CD4-positive, alpha-beta T cell treated with Interleukin-4 for 4 hours (primary cell): ENCODE measurements around the gene ATG9B.
"Not testable (repeated sequence)": the region's sequence is repeated elsewhere in the genome, so short reads cannot be mapped to it uniquely, and the experiment has no call there.

ENCODE experiments used
- DNase-seq: peaks from one replicate; pipeline ENCODE4 v3.0.0-alpha.2; 2020

ATG9B gene

GRCh38 chr7:151014950-151015349 is 9.3 kb downstream of the ATG9B start:
- peak; percentile 65 for DNase-seq

DNA sequence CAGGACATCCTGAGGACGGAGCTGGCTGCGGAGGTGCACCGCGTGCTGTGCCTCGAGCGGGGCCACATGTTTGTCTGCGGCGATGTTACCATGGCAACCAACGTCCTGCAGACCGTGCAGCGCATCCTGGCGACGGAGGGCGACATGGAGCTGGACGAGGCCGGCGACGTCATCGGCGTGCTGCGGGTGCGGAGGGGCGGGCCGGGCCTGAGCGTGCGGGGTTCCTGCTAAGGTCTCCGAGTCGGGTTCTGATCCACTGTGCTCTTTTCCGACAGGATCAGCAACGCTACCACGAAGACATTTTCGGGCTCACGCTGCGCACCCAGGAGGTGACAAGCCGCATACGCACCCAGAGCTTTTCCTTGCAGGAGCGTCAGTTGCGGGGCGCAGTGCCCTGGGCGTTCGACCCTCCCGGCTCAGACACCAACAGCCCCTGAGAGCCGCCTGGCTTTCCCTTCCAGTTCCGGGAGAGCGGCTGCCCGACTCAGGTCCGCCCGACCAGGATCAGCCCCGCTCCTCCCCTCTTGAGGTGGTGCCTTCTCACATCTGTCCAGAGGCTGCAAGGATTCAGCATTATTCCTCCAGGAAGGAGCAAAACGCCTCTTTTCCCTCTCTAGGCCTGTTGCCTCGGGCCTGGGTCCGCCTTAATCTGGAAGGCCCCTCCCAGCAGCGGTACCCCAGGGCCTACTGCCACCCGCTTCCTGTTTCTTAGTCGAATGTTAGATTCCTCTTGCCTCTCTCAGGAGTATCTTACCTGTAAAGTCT is 10.4 kb downstream of the ATG9B start:
- DNase-seq = peak; percentile 95

- DNase-seq = no peak
Observed at GRCh38 chr7:151013356-151013732, 10.9 kb downstream of the ATG9B start.

DNA sequence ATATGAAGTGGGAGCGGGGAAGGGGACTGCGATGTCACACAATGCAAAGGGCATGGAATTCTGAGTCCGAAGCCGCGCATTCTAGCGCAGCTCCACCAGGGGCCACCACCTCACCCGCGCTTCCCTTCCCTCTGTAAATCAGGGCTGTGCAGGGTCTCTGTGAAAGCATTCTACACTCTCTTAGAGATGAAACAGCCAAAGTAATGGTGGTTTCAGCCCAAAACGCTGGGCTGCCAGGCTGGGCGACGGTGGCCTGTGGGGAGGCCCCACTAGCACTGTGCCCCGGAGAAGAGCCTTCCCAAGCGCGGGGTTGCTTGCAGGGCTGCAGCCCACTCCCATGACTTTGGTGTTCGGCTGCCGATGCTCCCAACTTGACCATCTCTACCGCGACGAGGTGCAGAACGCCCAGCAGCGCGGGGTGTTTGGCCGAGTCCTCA is 11.4 kb downstream of the ATG9B start:
- DNase-seq = no peak

DNA sequence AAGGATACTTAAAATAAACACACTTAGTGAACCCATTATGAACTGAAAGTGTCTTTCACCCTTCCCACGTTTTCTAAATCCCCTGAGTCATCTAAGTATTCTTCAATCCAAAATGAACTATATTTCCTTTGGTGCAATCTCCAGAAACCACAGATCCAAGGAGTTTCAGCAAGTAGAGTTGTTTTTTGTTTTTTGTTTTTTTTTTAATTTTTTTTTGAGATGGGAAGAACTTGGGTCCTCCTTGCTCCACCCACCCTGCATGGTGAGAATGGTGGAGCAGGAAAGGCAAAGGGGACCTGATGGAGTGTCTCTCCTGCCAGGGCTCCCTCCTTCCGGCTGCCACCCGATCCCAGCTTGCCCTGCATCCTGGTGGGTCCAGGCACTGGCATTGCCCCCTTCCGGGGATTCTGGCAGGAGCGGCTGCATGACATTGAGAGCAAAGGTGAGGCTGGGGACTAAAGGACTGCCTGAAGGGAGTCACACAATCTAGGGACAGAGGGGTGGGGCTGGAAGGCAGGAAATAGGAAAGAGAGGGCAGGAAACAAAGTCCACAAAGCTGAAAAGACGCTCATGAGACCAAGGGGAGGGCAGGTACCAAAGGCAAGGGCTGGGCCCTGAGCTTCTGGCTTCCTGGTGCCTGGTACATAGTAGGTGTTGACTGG is 12.1 kb downstream of the ATG9B start:
- DNase-seq = no peak

GRCh38 chr7:151011616-151012015 is 12.7 kb downstream of the ATG9B start:
- DNase-seq = not testable (repeated sequence)

DNA sequence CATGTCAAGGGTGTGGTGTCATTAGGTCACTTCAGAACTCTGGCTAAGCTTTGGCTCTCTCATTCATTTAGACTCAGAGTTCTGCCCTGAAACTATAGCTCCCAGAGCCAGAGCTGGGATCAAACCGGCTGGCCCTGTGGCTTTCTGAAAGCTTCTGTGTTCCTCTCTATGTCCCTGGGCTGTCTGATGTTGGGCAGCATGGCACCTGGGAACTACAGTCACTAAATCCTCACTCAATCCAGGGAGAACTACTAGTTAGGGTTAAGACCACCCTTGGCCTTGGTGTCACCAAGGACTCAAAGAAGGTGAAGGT is 13.2 kb downstream of the ATG9B start:
- DNase-seq = no peak

DNA sequence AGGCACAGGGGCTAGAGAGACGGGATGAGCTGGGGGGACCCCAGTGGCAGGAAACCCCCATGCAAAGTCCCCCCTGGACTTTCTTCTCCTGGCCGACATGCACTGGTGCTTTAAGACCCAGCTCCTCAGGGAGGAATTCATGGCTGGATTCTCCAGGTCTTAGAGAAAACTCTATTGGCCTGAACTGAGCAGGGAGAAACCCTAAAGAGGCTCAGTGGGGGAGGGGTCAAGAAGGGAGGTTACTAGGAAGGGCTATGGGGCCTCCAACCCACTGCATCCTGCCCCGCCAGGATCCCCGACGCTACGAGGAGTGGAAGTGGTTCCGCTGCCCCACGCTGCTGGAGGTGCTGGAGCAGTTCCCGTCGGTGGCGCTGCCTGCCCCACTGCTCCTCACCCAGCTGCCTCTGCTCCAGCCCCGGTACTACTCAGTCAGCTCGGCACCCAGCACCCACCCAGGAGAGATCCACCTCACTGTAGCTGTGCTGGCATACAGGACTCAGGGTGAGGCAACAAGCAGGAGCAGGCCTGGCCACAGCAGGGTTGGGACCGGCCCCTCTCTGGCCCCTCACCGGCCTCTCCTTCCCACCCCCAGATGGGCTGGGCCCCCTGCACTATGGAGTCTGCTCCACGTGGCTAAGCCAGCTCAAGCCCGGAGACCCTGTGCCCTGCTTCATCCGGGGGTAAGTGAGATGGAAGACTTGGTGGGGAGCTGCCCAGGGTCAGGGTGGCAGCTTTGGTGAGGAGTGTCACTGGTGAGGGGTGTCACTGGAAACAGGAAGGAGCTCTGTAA is 13.8 kb downstream of the ATG9B start:
- peak; percentile 37 for DNase-seq

DNA sequence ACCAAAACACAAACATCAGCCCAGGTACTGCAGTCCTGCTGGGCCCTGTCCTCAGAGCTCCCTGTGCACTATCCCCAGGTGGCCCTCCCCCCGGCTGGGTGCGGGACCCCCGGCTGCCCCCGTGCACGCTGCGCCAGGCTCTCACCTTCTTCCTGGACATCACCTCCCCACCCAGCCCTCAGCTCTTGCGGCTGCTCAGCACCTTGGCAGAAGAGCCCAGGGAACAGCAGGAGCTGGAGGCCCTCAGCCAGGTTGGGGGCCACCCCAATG is 14.3 kb downstream of the ATG9B start:
- DNase-seq = no peak

- DNase-seq = no peak
Observed at GRCh38 chr7:151009327-151010036, 14.8 kb downstream of the ATG9B start.

DNA sequence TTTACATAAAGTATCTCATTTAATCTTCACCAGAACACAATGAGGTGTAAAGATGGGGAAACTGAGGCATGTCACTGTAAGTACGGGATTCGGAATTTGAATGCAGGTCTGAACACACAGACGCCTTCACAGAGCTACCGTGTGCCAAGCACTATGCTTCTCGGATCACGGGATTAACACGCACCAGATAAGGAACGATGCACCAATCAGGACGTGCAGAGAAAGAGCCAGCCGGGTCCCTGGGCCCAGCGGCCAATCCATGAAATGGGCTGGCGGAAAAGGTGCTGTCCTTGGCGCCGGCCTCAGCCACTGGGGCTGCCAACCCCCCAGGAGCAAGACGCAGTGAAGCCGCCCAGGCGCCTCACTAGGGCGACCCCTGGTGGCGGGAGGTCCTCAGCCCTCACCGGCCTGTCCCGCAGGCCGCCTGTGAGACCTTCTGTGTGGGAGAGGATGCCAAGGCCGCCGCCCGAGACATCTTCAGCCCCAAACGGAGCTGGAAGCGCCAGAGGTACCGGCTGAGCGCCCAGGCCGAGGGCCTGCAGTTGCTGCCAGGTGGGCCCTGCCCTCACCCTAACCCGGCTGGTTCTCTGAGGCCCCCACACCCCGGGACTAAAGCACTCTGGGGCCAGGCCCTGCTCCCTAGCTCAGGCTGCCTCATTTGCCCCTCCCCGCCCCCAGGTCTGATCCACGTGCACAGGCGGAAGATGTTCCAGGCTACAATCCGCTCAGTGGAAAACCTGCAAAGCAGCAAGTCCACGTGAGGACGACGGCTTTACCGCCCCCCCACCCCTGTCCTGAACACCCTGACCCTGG is 15.6 kb downstream of the ATG9B start:
- DNase-seq = peak; percentile 86

DNA sequence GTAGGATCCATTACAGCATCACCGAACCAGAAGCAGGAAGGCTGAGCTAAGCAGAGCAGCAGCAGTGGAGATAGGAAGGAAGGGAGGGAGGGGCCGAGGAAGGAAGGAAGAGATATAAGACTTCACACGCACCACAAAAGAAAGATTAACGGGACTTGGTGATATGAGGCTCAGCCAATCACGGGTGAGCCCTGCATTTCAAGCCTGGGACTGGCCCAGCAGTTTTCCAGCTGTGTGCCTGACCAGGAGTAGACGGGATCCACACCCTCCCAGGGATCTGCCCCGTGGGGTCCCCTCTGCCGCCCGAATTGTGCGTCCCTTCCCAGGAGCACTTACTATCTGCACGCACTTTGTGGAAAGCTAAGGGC is 16.2 kb downstream of the ATG9B start:
- peak; percentile 58 for DNase-seq

DNA sequence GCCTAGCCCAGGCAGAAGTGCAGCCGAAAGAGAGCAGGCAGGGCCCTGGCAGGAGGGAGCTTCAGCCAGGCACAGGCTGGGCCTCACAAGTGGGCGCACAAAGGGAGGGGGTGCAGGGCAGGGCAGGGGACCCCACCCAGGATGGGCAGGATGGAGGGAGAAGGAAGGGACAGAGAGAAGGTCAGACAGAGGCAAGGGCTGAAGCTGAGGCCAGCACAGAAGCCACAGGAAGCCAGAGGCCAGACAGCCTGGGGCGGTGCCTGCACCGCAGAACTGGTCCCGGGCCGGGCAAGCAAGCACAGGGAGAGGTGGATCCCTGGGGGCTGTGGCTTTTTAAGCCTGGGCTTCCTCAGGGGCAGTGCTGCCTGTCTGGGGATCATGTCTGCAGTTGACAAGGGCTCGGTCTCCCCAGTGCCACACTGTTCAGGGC is 16.8 kb downstream of the ATG9B start:
- DNase-seq = no peak

DNA sequence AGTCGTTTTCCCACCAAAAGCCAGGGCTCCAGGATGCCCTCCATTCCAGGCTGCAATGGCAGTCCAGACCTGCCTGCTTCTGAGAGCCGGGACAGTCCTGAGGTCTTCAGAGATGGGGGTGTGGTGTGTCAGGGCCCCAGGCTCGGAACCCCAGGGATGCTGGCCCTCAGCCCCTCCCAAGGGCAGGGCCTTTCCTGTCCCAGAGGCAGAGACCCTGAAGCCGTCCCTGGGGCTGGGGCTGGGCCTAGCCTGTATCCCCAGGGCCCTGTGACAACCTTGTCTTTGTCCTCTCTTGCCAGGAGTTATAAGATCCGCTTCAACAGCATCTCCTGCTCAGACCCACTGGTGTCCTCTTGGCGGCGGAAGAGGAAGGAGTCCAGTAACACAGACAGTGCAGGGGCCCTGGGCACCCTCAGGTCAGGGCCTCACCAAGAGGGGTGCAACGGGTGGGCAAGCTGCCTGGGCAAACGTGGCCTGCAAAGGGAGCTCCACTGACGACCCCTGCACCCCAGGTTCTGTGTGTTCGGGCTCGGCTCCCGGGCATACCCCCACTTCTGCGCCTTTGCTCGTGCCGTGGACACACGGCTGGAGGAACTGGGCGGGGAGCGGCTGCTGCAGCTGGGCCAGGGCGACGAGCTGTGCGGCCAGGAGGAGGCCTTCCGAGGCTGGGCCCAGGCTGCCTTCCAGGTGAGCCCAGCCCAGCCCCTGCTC is 17.5 kb downstream of the ATG9B start:
- DNase-seq = no peak

DNA sequence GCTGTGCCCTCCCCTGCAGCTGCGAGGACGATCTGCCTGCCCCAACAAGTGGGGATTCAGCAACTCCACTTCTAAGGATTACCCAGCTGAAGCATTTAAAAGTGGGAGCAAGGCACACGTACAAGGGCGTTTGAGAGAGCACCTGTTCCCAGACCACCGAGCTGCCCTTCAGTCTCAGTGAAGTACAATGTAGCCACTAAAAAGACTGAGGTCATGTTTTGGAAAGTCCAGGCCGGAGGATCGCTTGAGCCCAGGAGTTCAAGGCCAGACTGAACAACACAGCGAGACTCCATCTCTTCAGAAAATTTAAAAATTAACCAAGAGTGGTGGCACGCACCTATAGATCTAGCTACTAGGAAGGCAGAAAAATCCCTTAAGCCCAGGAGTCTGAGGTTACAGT is 18.7 kb downstream of the ATG9B start:
- DNase-seq = no peak

DNA sequence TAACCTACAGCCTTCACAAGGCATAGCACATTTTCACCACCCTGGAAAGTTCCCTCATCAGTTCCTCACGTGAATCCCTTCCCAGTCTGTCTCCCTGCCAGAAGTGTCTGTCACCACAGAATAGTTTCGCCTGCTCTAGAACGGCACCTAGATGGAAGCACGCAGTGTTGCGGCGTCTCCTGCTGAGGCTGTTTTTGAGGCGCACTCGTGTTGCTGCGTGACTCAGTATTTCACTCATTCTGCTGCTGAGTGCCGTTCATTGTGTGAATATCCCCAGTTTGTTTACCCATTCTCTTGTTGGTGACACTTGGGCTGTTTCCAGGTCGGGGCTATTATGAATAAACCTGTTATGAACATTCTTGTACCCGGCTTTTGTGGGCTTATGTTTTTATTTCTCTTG is 20.7 kb downstream of the ATG9B start:
- no peak for DNase-seq

DNA sequence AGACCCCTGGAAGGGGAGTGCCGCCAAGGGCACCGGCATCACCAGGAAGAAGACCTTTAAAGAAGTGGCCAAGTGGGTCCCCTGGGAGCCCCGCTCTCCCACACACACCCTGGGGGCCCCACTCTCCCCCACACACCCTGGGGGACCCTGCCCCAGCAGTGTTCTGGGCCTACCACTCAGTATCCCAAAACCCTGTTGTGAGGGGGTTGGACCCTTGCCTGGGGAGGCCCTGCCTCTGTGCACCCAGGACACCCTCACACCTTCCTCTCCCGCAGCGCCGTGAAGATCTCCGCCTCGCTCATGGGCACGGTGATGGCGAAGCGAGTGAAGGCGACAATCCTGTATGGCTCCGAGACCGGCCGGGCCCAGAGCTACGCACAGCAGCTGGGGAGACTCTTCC is 22.7 kb downstream of the ATG9B start:
- no peak for DNase-seq

DNA sequence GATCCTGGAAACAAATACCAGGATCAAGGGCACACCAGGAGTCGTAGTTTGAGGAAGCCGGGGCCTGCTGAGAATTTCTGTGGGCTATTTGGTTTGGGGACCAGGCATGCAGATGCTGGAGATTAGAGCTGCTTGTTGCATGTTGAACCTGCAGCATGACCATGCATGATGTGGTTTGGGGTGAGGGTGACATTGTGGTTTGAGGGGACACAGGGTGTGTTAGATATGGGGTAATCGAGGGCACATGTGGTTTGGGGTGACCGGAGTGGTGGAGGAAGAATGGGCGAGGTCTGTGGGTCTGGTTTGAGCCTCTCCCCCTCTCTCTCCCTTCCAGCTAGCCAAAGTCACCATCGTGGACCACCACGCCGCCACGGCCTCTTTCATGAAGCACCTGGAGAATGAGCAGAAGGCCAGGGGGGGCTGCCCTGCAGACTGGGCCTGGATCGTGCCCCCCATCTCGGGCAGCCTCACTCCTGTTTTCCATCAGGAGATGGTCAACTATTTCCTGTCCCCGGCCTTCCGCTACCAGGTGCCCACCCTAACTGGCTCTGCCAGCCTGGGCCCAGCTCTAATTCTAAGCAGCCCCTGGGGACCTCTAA is 23.3 kb downstream of the ATG9B start:
- DNase-seq = no peak

DNA sequence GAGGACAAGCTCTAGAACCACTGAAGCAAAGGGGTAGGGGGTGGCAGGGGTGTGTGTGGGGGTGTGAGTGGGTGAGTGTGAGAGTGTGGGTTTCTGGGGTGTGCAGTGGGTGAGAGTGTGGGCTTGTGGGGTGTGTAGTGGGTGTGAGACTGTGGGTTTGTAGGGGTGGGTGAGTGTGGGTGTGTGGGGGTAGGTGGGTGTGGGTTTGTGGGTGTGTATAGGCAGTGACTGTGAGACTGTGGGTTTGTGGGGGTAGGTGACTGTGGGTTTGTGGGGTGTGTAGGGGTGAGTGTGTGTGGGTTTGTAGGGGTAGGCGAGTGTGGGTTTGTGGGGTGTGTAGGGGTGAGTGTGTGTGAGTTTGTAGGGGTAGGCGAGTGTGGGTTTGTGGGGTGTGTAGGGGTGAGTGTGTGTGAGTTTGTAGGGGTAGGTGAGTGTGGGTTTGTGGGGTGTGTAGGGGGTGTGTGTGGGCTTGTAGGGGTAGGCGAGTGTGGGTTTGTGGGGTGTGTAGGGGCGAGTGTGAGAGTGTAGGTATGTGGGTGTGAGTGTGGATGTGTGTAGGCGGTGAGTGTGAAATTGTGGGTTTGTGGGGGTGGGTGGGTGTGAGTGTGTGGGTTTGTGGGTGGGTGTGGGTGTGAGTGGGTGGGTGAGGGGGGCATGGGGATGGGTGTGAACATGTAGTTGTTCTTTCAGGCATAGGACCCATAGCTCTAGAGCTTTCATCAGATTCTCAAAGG is 24.6 kb downstream of the ATG9B start:
- DNase-seq = peak; percentile 40

GRCh38 chr7:150999001-150999400 is 25.3 kb downstream of the ATG9B start:
- DNase-seq = no peak

DNA sequence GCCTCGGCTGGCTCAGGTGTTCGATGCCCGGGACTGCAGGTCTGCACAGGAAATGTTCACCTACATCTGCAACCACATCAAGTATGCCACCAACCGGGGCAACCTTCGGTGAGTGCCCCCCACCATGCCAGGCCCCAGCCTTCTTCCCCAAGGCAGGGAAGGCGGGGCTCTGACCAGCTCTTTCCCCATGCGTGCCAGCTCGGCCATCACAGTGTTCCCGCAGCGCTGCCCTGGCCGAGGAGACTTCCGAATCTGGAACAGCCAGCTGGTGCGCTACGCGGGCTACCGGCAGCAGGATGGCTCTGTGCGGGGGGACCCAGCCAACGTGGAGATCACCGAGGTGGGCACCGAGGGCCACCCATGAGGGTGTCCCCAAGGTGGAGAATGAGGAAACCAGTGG is 26.0 kb downstream of the ATG9B start:
- no peak for DNase-seq
